Lower lobe of right lung (tissue), 2 donors: Measurements from ENCODE around the gene VSX2. TPM values are rescaled to one million over a fixed set of nuclear protein-coding genes. Genes with fewer than 3 reads are reported as not detected.

Experiments used
- ATAC-seq, 2 donors: fragments of 200-7000 bp; cut with Tn5 transposase; one replicate each; pipeline ENCODE4 v1.9.1; 2020 to 2022; ENCODE audit warnings: mild to moderate bottlenecking in 2 of 2, moderate library complexity in 2 of 2
- DNase-seq: peaks from one replicate; pipeline ENCODE4 v3.0.0-alpha.2; 2020
- H3K27ac ChIP-seq: fragments of 200-600 bp; one replicate; pipeline ENCODE4 v1.8.0; 2022
- H3K27me3 ChIP-seq: fragments of 200-600 bp; one replicate; pipeline ENCODE4 v1.8.0; 2022; ENCODE audit warnings: low read depth
- H3K36me3 ChIP-seq: fragments of 200-600 bp; one replicate; pipeline ENCODE4 v1.8.0; 2022; ENCODE audit warnings: mild to moderate bottlenecking
- H3K4me1 ChIP-seq: fragments of 200-600 bp; one replicate; pipeline ENCODE4 v1.8.0; 2022
- H3K4me3 ChIP-seq: fragments of 200-600 bp; one replicate; pipeline ENCODE4 v1.8.0; 2022; ENCODE audit warnings: mild to moderate bottlenecking
- H3K9me3 ChIP-seq: fragments of 200-600 bp; one replicate; pipeline ENCODE4 v1.8.0; 2022
- intact Hi-C: fragments of 100-400 bp; cut with DNase I; formaldehyde crosslinking; loops from one replicate; pipeline ENCODE4 v1.11.0; 2022
- total RNA-seq: library from RNA; stranded (reverse); fragmentation: NEBNext Ultra II Directional; extraction: Animal tissue kit (Norgen Biotek cat#: 25700); gene quantifications from one replicate; pipeline ENCODE4 v1.2.1, GENCODE V29; 2021
- TF ChIP-seq, protein P1 (sequence below): fragments of 200-600 bp; IDR thresholded peaks from one replicate; pipeline ENCODE4 v1.8.0; 2022; ENCODE audit warnings: antibody characterized with exemption, mild to moderate bottlenecking
- donor health status: DM: no; HTN: yes; CAD: no; lungs with severe emphysema.

The VSX2 gene
- total RNA-seq, 1 donor from 2014 or later: not detected

DNA sequence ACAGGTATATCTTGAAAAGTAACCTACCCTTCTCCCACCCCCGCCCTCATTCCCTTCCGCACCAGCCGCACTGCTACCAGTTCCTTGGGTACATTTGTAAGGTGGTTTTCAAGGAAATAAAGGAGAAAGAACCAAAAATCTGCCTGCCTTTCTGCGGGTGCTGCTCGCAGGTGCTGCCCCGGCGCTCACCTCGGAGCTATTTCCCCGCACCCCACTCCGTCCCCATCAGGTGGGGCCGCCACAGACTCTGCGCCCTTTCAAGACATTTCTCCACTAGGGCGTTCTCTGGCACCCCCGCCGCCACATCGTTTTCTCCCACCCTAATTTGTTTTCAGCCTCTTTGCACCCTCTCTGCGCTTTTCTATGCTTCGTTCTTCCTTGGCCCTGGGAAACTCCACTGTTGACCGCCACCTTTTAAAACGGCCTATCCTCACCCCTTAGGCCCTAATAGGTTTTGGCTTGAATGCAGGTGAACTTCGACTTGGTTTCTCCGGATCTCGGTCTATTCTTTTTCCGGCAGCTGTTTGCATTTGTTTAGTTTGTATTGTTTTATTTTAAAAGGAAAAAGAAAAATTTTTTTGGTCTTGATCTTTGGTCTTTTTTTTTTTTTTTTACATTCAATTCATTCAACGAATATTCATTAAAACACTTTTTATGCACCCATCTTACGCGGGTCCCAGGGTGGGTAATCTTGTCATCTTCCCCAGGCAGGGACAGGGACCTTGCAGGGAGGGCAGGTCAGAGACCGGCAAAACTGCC lies 3.0 kb downstream of the VSX2 start:
- ATAC-seq (no peak), DNase-seq (no peak)
- no peaks in the 10 kb centered on the region for H3K36me3 ChIP-seq
- H3K4me1 ChIP-seq: peaks cover 23% of the 10 kb centered on the region
- H3K4me3 ChIP-seq: no peak overlapping the region
- intact Hi-C loops: no loop called here
- H3K27ac ChIP-seq: no peak overlapping the region
- TF ChIP-seq, protein P1, sequence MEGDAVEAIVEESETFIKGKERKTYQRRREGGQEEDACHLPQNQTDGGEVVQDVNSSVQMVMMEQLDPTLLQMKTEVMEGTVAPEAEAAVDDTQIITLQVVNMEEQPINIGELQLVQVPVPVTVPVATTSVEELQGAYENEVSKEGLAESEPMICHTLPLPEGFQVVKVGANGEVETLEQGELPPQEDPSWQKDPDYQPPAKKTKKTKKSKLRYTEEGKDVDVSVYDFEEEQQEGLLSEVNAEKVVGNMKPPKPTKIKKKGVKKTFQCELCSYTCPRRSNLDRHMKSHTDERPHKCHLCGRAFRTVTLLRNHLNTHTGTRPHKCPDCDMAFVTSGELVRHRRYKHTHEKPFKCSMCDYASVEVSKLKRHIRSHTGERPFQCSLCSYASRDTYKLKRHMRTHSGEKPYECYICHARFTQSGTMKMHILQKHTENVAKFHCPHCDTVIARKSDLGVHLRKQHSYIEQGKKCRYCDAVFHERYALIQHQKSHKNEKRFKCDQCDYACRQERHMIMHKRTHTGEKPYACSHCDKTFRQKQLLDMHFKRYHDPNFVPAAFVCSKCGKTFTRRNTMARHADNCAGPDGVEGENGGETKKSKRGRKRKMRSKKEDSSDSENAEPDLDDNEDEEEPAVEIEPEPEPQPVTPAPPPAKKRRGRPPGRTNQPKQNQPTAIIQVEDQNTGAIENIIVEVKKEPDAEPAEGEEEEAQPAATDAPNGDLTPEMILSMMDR: no peak
- no peaks in the 10 kb centered on the region for H3K9me3 ChIP-seq
- H3K27me3 ChIP-seq: peaks cover 96% of the 10 kb centered on the region

DNA sequence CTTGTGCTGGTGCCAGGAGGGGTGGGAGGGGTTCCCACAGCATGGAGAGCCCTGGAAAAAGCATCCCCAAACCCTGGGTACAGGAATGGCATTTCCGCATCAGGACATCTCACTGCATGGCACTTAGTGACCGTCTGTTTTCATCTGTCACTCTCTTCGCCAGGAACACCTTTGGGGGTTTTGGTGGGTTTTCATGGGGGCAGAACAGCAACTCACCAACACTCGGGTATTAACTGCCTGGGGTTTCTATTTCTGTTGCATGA lies 3.5 kb downstream of the VSX2 start:
- H3K27me3 ChIP-seq: peaks cover 95% of the 10 kb centered on the region
- no peak for ATAC-seq
- no peaks in the 10 kb centered on the region for H3K36me3 ChIP-seq
- DNase-seq: no peak
- H3K9me3 ChIP-seq: no peaks in the 10 kb centered on the region
- intact Hi-C loops: no loop called here
- no peak overlapping the region for H3K4me3 ChIP-seq
- H3K27ac ChIP-seq: no peak overlapping the region
- peaks cover 23% of the 10 kb centered on the region for H3K4me1 ChIP-seq
- TF ChIP-seq, protein P1: no peak

DNA sequence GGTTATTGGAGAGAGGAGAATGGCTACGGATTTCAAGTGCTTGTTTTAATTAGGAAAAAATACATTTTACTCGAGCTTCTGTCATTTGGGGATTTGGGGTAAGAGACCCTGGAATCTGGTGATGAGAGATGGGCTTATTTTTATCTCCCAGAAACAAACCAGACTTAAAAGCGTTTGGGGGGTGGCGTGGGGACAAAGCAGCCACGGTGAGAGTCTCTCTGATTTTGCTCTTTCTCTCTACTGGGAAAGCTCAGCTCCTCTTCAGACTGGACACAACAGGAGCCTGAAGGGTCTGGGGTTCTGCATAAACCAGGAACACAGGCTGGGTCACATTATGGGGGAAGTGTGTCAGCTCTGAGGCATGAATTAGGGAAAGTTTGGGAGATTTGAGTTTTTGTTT lies 3.8 kb downstream of the VSX2 start:
- intact Hi-C loops: no loop called here
- peaks cover 23% of the 10 kb centered on the region for H3K4me1 ChIP-seq
- no peaks in the 10 kb centered on the region for H3K36me3 ChIP-seq
- peaks cover 92% of the 10 kb centered on the region for H3K27me3 ChIP-seq
- no peak overlapping the region for H3K4me3 ChIP-seq
- no peak for ATAC-seq
- no peak overlapping the region for H3K27ac ChIP-seq
- no peak for DNase-seq
- TF ChIP-seq, protein P1: no peak
- no peaks in the 10 kb centered on the region for H3K9me3 ChIP-seq

DNA sequence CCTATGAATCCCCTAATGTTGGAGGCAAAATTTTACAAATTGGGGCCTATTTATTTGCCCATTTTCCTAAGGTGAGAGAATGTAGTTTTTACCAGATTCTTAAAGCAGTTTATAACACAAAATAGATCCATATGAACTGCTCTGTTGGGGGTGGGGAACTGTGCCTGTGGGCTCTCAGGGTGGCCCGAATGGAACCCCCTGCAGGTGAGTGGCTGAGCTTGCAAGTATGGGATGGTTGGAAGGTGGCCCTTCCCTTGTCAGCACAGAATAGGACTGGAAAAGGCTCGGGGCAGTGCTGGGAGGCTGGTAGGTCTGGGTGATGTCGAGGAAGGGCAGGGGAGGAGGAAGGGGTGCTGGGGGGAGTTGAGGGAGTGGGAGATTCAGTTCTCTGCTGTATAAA lies 4.9 kb downstream of the VSX2 start:
- H3K9me3 ChIP-seq: no peaks in the 10 kb centered on the region
- no peak overlapping the region for H3K27ac ChIP-seq
- H3K4me3 ChIP-seq: no peak overlapping the region
- no peaks in the 10 kb centered on the region for H3K36me3 ChIP-seq
- intact Hi-C loops: no loop called here
- ATAC-seq (no peak), DNase-seq (no peak)
- TF ChIP-seq, protein P1: no peak
- peaks cover 81% of the 10 kb centered on the region for H3K27me3 ChIP-seq
- peaks cover 23% of the 10 kb centered on the region for H3K4me1 ChIP-seq

DNA sequence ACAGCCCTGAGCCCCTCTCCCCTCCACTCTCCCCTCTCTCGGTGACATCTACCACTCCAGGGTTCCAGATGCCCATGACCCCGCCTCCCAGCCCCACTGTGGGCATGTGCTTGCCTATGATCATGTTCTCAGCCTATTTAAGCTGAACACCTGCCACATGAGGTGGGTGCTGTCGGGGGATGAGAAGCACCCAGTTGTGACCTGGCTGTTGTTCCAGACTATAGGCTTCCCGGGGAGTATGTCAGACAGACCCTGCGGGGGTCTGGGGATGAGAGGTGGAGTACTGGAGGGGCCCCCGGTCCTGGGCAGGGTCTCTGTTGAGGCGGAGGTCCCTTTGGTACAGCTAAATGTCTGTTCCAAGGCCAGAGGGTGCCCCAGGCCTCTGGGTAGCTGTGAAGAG lies 6.0 kb downstream of the VSX2 start:
- intact Hi-C loops: no loop called here
- Histone ChIP-seq H3K27ac (no peak overlapping the region), H3K4me1 (peaks cover 14% of the 10 kb centered on the region), H3K4me3 (no peak overlapping the region), H3K36me3 (no peaks in the 10 kb centered on the region), H3K27me3 (peaks cover 69% of the 10 kb centered on the region), H3K9me3 (no peaks in the 10 kb centered on the region)
- TF ChIP-seq, protein P1: no peak
- DNase-seq (no peak), ATAC-seq (no peak)
